Neural progenitor cell (in vitro differentiated cells): Measurements from ENCODE around the gene SLAMF6. TPM values are rescaled to one million over a fixed set of nuclear protein-coding genes. Genes with fewer than 3 reads are reported as not detected.
"Not testable (repeated sequence)": the region's sequence is repeated elsewhere in the genome, so short reads cannot be mapped to it uniquely, and the experiment has no call there.

ENCODE experiments used
- DNase-seq: peaks from one replicate; pipeline ENCODE4 v3.0.0-alpha.2; 2016; ENCODE audit warnings: low spot score
- H2AFZ ChIP-seq: fragments of 200-600 bp; sonication (generic); replicated peaks from 2 replicates; pipeline ENCODE4 v1.6.1; 2016; ENCODE audit warnings: antibody characterized with exemption
- H3F3A ChIP-seq: fragments of 200-600 bp; sonication (generic); 2 replicates; pipeline ENCODE4 v1.6.1; 2016; ENCODE audit warnings: antibody characterized with exemption, low read depth
- H3K27ac ChIP-seq: fragments of 200-600 bp; sonication (generic); 2 replicates; pipeline ENCODE4 v1.5.1; 2016; ENCODE audit warnings: mild to moderate bottlenecking
- H3K27me3 ChIP-seq: fragments of 200-600 bp; sonication (generic); 2 replicates; pipeline ENCODE4 v1.6.1; 2016; ENCODE audit warnings: mild to moderate bottlenecking, moderate library complexity
- H3K36me3 ChIP-seq: fragments of 200-600 bp; sonication (generic); 2 replicates; pipeline ENCODE4 v1.5.1; 2016
- H3K4me1 ChIP-seq: fragments of 200-600 bp; sonication (generic); 2 replicates; pipeline ENCODE4 v1.6.1; 2016; ENCODE audit warnings: mixed run types
- H3K4me2 ChIP-seq: fragments of 200-600 bp; sonication (generic); 2 replicates; pipeline ENCODE4 v1.6.1; 2016
- H3K4me3 ChIP-seq: fragments of 200-600 bp; sonication (generic); 2 replicates; pipeline ENCODE4 v1.5.1; 2016
- H3K79me2 ChIP-seq: fragments of 200-600 bp; sonication (generic); 2 replicates; pipeline ENCODE4 v1.6.1; 2016; ENCODE audit warnings: low read depth
- H3K9ac ChIP-seq: fragments of 200-600 bp; sonication (generic); 2 replicates; pipeline ENCODE4 v1.6.1; 2016
- H3K9me3 ChIP-seq: fragments of 200-600 bp; sonication (generic); 2 replicates; pipeline ENCODE4 v1.5.1; 2016; ENCODE audit warnings: low read depth
- H4K20me1 ChIP-seq: fragments of 200-600 bp; sonication (generic); 2 replicates; pipeline ENCODE4 v1.6.1; 2016; ENCODE audit warnings: low read depth
- H3K27ac Mint-ChIP-seq: 3 replicates; pipeline ENCODE4 v1.8.0; 2021; ENCODE audit warnings: mixed read lengths
- H3K27me3 Mint-ChIP-seq: 2 replicates; pipeline ENCODE4 v1.8.0; 2022; ENCODE audit warnings: low read depth, mild to moderate bottlenecking, inconsistent platforms, moderate library complexity, mixed read lengths; ENCODE audit not compliant: insufficient read depth
- H3K36me3 Mint-ChIP-seq: 3 replicates; pipeline ENCODE4 v1.8.0; 2021; ENCODE audit warnings: mixed read lengths
- H3K4me1 Mint-ChIP-seq: 3 replicates; pipeline ENCODE4 v1.8.0; 2021; ENCODE audit warnings: mixed read lengths
- H3K4me3 Mint-ChIP-seq: 3 replicates; pipeline ENCODE4 v1.8.0; 2021; ENCODE audit warnings: mild to moderate bottlenecking, moderate library complexity, mixed read lengths
- H3K9me3 Mint-ChIP-seq: 3 replicates; pipeline ENCODE4 v1.8.0; 2020; ENCODE audit warnings: mixed read lengths
- EZH2phosphoT487 ChIP-seq: fragments of 200-600 bp; sonication (generic); IDR thresholded peaks from 2 replicates; pipeline ENCODE4 v1.6.1; 2017; ENCODE audit warnings: antibody characterized with exemption
- total RNA-seq: library from RNA; depleted of rRNA; stranded (reverse); fragments of >200 nt; gene quantifications from 2 replicates; pipeline ENCODE4 v1.2.3, GENCODE V29; 2015; ENCODE audit warnings: low replicate concordance
- TF ChIP-seq, protein P1 (sequence below): fragments of 200-600 bp; sonication (generic); IDR thresholded peaks from 2 replicates; pipeline ENCODE4 v1.5.1; 2017; ENCODE audit warnings: antibody characterized with exemption, mild to moderate bottlenecking

The SLAMF6 gene
- total RNA-seq, 1 donor from 2014 or later, result not detected

GRCh38 chr1:160534823-160535605 lies 12.0 kb upstream of the SLAMF6 start:
- Histone ChIP-seq H3K79me2 (no peaks in the 10 kb centered on the region), H3K9me3 (peaks cover 4% of the 10 kb centered on the region), H2AFZ (no peak overlapping the region), H3K4me2 (no peak overlapping the region), H3K27ac (no peak overlapping the region), H3K4me3 (no peak overlapping the region), H4K20me1 (no peaks in the 10 kb centered on the region), H3F3A (no peaks in the 10 kb centered on the region), H3K36me3 (no peaks in the 10 kb centered on the region), H3K9ac (no peak overlapping the region), H3K4me1 (no peaks in the 10 kb centered on the region), H3K27me3 (no peaks in the 10 kb centered on the region)
- H3K36me3 Mint-ChIP-seq, result no peaks in the 10 kb centered on the region
- H3K27ac Mint-ChIP-seq, result no peak overlapping the region
- H3K27me3 Mint-ChIP-seq, result no peaks in the 10 kb centered on the region
- no peak for DNase-seq
- no peak overlapping the region for H3K4me3 Mint-ChIP-seq
- H3K9me3 Mint-ChIP-seq, result peaks cover 21% of the 10 kb centered on the region
- H3K4me1 Mint-ChIP-seq, result no peaks in the 10 kb centered on the region
- TF ChIP-seq, protein P1, sequence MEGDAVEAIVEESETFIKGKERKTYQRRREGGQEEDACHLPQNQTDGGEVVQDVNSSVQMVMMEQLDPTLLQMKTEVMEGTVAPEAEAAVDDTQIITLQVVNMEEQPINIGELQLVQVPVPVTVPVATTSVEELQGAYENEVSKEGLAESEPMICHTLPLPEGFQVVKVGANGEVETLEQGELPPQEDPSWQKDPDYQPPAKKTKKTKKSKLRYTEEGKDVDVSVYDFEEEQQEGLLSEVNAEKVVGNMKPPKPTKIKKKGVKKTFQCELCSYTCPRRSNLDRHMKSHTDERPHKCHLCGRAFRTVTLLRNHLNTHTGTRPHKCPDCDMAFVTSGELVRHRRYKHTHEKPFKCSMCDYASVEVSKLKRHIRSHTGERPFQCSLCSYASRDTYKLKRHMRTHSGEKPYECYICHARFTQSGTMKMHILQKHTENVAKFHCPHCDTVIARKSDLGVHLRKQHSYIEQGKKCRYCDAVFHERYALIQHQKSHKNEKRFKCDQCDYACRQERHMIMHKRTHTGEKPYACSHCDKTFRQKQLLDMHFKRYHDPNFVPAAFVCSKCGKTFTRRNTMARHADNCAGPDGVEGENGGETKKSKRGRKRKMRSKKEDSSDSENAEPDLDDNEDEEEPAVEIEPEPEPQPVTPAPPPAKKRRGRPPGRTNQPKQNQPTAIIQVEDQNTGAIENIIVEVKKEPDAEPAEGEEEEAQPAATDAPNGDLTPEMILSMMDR, result peak; percentile 19
- TF ChIP-seq EZH2phosphoT487, result no peak

DNA sequence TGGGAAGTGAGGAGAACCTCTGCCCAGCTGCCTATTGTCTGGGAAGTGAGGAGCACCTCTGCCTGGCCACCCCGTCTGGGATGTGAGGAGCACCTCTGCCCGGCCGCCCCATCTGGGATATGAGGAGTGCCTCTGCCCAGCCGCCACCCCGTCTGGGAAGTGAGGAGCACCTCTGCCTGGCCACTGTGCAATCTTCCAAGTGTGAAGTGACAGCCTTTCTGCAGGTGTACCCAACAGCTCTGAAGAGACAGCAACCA lies 9.4 kb upstream of the SLAMF6 start:
- not testable (repeated sequence) for H3K79me2 ChIP-seq, H3K4me1 ChIP-seq, H3K36me3 ChIP-seq, H3K4me2 ChIP-seq, H3K27me3 ChIP-seq, H3K27ac Mint-ChIP-seq, H3K4me3 ChIP-seq, H4K20me1 ChIP-seq, H3F3A ChIP-seq, H3K27ac ChIP-seq, H3K9me3 ChIP-seq, H3K4me1 Mint-ChIP-seq, H2AFZ ChIP-seq, DNase-seq, H3K27me3 Mint-ChIP-seq, H3K4me3 Mint-ChIP-seq, H3K36me3 Mint-ChIP-seq, H3K9ac ChIP-seq
- peaks cover 21% of the 10 kb centered on the region for H3K9me3 Mint-ChIP-seq

- not testable (repeated sequence) for H3K9ac ChIP-seq, H3K27ac Mint-ChIP-seq, H3K4me1 Mint-ChIP-seq, H3K4me2 ChIP-seq, H3K79me2 ChIP-seq, H3K9me3 ChIP-seq, DNase-seq, H2AFZ ChIP-seq, H3K36me3 Mint-ChIP-seq, H3K4me1 ChIP-seq, H3K27me3 ChIP-seq, H3K4me3 ChIP-seq, H3K4me3 Mint-ChIP-seq, H3K27ac ChIP-seq, H3K27me3 Mint-ChIP-seq, H3F3A ChIP-seq, H3K36me3 ChIP-seq, H4K20me1 ChIP-seq
- peaks cover 23% of the 10 kb centered on the region for H3K9me3 Mint-ChIP-seq
Measured at GRCh38 chr1:160531809-160532556, 8.9 kb upstream of the SLAMF6 start.

DNA sequence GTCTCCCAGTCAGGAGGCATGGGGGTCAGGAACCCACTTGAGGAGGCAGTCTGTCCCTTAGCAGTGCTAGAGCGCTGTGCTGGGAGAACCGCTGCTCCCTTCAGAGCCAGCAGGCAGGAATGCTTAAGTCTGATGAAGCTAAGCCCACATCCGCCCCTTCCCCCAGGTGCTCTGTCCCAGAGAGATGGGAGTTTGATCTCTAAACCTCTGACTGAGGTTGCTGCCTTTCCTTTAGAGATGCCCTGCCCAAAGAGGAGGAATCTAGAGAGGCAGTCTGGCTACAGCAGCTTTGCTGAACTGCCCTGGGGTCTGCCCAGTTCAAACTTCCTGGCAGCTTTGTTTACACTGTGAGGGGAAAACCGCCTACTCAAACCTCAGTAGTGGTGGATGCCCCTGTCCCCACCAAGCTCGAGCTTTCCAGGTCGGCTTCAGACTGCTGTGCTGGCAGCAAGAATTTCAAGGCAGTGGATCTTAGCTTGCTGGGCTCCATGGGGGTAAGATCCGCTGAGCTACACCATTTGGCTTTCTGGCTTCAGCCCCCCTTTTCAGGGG lies 6.4 kb upstream of the SLAMF6 start:
- H2AFZ ChIP-seq, result not testable (repeated sequence)

DNA sequence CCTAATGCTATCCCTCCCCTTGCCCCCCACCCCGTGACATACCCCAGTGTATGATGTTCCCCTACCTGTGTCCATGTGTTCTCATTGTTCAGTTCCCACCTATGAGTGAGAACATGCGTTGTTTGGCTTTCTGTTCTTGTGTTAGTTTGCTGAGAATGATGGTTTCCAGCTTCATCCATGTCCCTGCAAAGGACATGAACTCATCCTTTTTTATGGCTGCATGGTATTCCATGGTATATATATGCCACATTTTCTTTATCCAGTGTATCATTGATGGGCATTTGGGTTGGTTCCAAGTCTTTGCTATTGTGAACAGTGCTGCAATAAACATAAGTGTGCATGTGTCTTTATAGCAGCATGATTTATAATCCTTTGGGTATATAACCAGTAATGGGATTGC lies 734 bp upstream of the SLAMF6 start:
- H3K4me3 Mint-ChIP-seq, H2AFZ ChIP-seq, H3K9me3 ChIP-seq, H3K79me2 ChIP-seq, H3K27me3 ChIP-seq, H4K20me1 ChIP-seq, H3K4me3 ChIP-seq, H3K27ac Mint-ChIP-seq, H3F3A ChIP-seq, H3K27ac ChIP-seq, H3K36me3 Mint-ChIP-seq, H3K4me1 ChIP-seq, DNase-seq, H3K4me1 Mint-ChIP-seq, H3K36me3 ChIP-seq, H3K4me2 ChIP-seq, H3K9ac ChIP-seq, H3K27me3 Mint-ChIP-seq: not testable (repeated sequence)
- H3K9me3 Mint-ChIP-seq, result peaks cover 24% of the 10 kb centered on the region

More for the DNA sequence above, 6.4 kb upstream of the SLAMF6 start:
- H3K27me3 Mint-ChIP-seq, H3K27ac Mint-ChIP-seq, H3K79me2 ChIP-seq, H3K27me3 ChIP-seq, H3K9me3 ChIP-seq, H3F3A ChIP-seq, H3K36me3 Mint-ChIP-seq, DNase-seq, H3K4me1 ChIP-seq, H3K4me2 ChIP-seq, H3K4me3 Mint-ChIP-seq, H4K20me1 ChIP-seq, H3K4me1 Mint-ChIP-seq, H3K27ac ChIP-seq, H3K9ac ChIP-seq, H3K4me3 ChIP-seq, H3K36me3 ChIP-seq: not testable (repeated sequence)
- peaks cover 34% of the 10 kb centered on the region for H3K9me3 Mint-ChIP-seq
